NCI-H510A (cell line): ENCODE measurements around the gene VPS26A.

Experiments
- DNase-seq: peaks from one replicate; lab custom pipeline; 2025; lab: John Stamatoyannopoulos, UW

Gene VPS26A

GRCh38 chr10:69123747-69124562 lies at the start of gene VPS26A:
Gene VPS26A, plus strand, starts transcription at chr10:69124178. Its CDS starts 100 bp downstream, at chr10:69124278.
- DNase-seq: peak; percentile 97

GRCh38 chr10:69074532-69074931 lies 49.4 kb upstream of the VPS26A start:
- no peak for DNase-seq

GRCh38 chr10:69075431-69075830 lies 48.5 kb upstream of the VPS26A start:
- no peak for DNase-seq

- no peak for DNase-seq
These were observed 45.7 kb upstream of the VPS26A start for GRCh38 chr10:69078311-69078710.

GRCh38 chr10:69080226-69080625 lies 43.8 kb upstream of the VPS26A start:
- no peak for DNase-seq

- DNase-seq: no peak
These were observed 37.9 kb upstream of the VPS26A start for GRCh38 chr10:69086001-69086509.

GRCh38 chr10:69087590-69088470 lies 36.1 kb upstream of the VPS26A start, which contains the start of gene SRGN:
Gene SRGN, plus strand, starts transcription at chr10:69088103. Its CDS starts 55 bp downstream, at chr10:69088158.
- no peak for DNase-seq

GRCh38 chr10:69088471-69088769 lies 35.6 kb upstream of the VPS26A start:
- DNase-seq: no peak

- DNase-seq: no peak
These were observed 35.0 kb upstream of the VPS26A start for GRCh38 chr10:69088801-69089501.

GRCh38 chr10:69089638-69090599 lies 34.1 kb upstream of the VPS26A start:
- no peak for DNase-seq

- DNase-seq: no peak
These were observed 33.3 kb upstream of the VPS26A start for GRCh38 chr10:69090685-69091084.

GRCh38 chr10:69091143-69091651 lies 32.8 kb upstream of the VPS26A start:
- DNase-seq: no peak

GRCh38 chr10:69092959-69093850 lies 30.8 kb upstream of the VPS26A start:
- DNase-seq: peak; percentile 4

GRCh38 chr10:69093933-69094332 lies 30.0 kb upstream of the VPS26A start:
- DNase-seq: no peak

GRCh38 chr10:69096045-69096444 lies 27.9 kb upstream of the VPS26A start:
- DNase-seq: no peak

GRCh38 chr10:69097729-69098128 lies 26.2 kb upstream of the VPS26A start:
- DNase-seq: no peak

- no peak for DNase-seq
These were observed 23.7 kb upstream of the VPS26A start for GRCh38 chr10:69100136-69100872.

- no peak for DNase-seq
These were observed 22.4 kb upstream of the VPS26A start for GRCh38 chr10:69101451-69102095.

- DNase-seq: no peak
These were observed 21.5 kb upstream of the VPS26A start for GRCh38 chr10:69102440-69102839.
